Natural killer cell (primary cell): ENCODE results near the gene SLC35E3. TPM values are rescaled to one million over a fixed set of nuclear protein-coding genes. Genes with fewer than 3 reads are reported as not detected.
A peak's percentile ranks its signal among the peaks of the same experiment; 100 is the strongest.
"Not testable (repeated sequence)": the region's sequence is repeated elsewhere in the genome, so short reads cannot be mapped to it uniquely, and the experiment has no call there.

ENCODE experiments used
- ATAC-seq, 3 donors: fragments of 150-1000 bp in 2 of 3; fragments of 200-7000 bp in 1 of 3; cut with Tn5 transposase; 1 replicate in 1 of 3; 2 replicates in 2 of 3; pipeline ENCODE4 v1.10.0; 2021; ENCODE audit warnings: mild to moderate bottlenecking in 2 of 3, moderate library complexity in 2 of 3
- DNase-seq, 2 donors: peaks; one replicate each; pipeline versions ENCODE4 v3.0.0 to v3.0.0-alpha.2; 2013 to 2021; ENCODE audit warnings: mixed read lengths in 1 of 2
- H3K27ac ChIP-seq: one replicate; pipeline ENCODE4 v1.5.1; 2013; ENCODE audit warnings: mild to moderate bottlenecking, low read length
- H3K27me3 ChIP-seq: one replicate; pipeline ENCODE4 v1.6.1; 2013; ENCODE audit warnings: low read length; ENCODE audit not compliant: control insufficient read depth, insufficient read depth
- H3K36me3 ChIP-seq: one replicate; pipeline ENCODE4 v1.6.1; 2013; ENCODE audit warnings: low read length; ENCODE audit not compliant: control insufficient read depth, insufficient read depth
- H3K4me1 ChIP-seq: one replicate; pipeline ENCODE4 v1.6.1; 2013; ENCODE audit warnings: low read length; ENCODE audit not compliant: control insufficient read depth, insufficient read depth
- H3K4me3 ChIP-seq: one replicate; pipeline ENCODE4 v1.5.1; 2013; ENCODE audit warnings: low read length
- H3K9me3 ChIP-seq: one replicate; pipeline ENCODE4 v1.6.1; 2013; ENCODE audit warnings: low read length; ENCODE audit not compliant: control insufficient read depth, insufficient read depth
- H3K27ac Mint-ChIP-seq, 2 donors: one replicate each; pipeline ENCODE4 v1.8.0; 2022; ENCODE audit warnings: mild to moderate bottlenecking in 2 of 2, mixed read lengths in 2 of 2, moderate library complexity in 1 of 2
- H3K27me3 Mint-ChIP-seq, 2 donors: one replicate each; pipeline ENCODE4 v1.8.0; 2022; ENCODE audit warnings: low read depth in 2 of 2, mixed read lengths in 2 of 2
- H3K36me3 Mint-ChIP-seq: one replicate; pipeline ENCODE4 v1.8.0; 2022; ENCODE audit warnings: mixed read lengths
- H3K4me1 Mint-ChIP-seq, 2 donors: one replicate each; pipeline ENCODE4 v1.8.0; 2022; ENCODE audit warnings: mixed read lengths in 2 of 2
- H3K4me3 Mint-ChIP-seq: one replicate; pipeline ENCODE4 v1.8.0; 2022; ENCODE audit warnings: mild to moderate bottlenecking, moderate library complexity, mixed read lengths
- H3K9me3 Mint-ChIP-seq, 2 donors: one replicate each; pipeline ENCODE4 v1.8.0; 2022; ENCODE audit warnings: mixed read lengths in 2 of 2
- WGBS: methylation state at CpG from one replicate; pipeline ENCODE4 v1.1.7; 2013; ENCODE audit warnings: missing lambda C conversion rate; ENCODE audit not compliant: insufficient coverage; 5-methylcytosine and 5-hydroxymethylcytosine counted together
- intact Hi-C: fragments of 100-400 bp; cut with micrococcal nuclease; formaldehyde crosslinking; loops from one replicate; pipeline ENCODE4 v1.14.2; 2022
- total RNA-seq, 4 donors: library from RNA; stranded (reverse); fragments of 120-200 nt in 1 of 4; gene quantifications; one replicate each; pipeline versions ENCODE4 v1.2.3 to v1.2.4, GENCODE V29; 2013 to 2022
- TF ChIP-seq, protein P1 (sequence below): fragments of 200-600 bp; IDR thresholded peaks from one replicate; pipeline ENCODE4 v1.8.0; 2022; ENCODE audit warnings: antibody characterized with exemption

The SLC35E3 gene
- total RNA-seq, 3 donors from 2014 or later (not counting 1 experiment from before 2014, with no cell fraction given) = 8.3 to 15.3 (median 10.2) TPM

DNA sequence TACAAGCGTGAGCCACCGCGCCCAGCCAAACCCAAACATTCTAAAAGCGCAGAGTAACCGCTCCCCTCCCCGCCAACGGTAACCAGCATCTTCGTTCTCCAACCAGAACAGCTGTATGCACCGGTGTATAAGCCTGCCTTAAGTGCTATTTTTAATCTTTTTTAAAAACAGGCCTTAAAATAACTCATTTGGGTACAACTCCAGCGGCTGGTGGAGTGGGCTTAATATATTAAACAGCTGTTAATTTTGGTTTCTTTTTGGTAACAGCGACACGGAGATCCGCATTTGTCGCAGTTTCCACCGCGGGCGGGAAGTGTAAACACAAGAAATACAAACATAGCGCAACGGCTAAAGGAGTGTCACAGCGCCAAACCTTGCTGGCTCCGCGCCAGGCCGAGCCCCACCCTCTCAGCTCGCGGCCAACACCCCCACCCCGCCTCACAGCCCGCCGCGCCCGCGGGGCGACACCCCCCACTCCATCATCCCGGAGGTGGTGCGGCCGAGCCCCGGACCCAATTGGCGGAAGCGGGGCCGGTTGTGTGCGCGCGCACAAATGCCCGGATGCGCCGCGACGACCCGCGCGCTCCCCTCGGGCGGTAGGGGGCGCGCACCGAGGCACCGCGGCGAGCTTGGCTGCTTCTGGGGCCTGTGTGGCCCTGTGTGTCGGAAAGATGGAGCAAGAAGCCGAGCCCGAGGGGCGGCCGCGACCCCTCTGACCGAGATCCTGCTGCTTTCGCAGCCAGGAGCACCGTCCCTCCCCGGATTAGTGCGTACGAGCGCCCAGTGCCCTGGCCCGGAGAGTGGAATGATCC, 61.8 kb downstream of the SLC35E3 start, which contains the start of gene MDM2:
MDM2 (plus strand) TSS at position 602 of the 812 bp plus-strand sequence. CDS start 301 bp downstream, outside the sequence.
- H3K9me3 ChIP-seq = no peaks in the 10 kb centered on the region
- peak; percentile 88 to 97 (median 93) for ATAC-seq
- H3K4me1 ChIP-seq = peaks cover 18% of the 10 kb centered on the region
- TF ChIP-seq, protein P1, sequence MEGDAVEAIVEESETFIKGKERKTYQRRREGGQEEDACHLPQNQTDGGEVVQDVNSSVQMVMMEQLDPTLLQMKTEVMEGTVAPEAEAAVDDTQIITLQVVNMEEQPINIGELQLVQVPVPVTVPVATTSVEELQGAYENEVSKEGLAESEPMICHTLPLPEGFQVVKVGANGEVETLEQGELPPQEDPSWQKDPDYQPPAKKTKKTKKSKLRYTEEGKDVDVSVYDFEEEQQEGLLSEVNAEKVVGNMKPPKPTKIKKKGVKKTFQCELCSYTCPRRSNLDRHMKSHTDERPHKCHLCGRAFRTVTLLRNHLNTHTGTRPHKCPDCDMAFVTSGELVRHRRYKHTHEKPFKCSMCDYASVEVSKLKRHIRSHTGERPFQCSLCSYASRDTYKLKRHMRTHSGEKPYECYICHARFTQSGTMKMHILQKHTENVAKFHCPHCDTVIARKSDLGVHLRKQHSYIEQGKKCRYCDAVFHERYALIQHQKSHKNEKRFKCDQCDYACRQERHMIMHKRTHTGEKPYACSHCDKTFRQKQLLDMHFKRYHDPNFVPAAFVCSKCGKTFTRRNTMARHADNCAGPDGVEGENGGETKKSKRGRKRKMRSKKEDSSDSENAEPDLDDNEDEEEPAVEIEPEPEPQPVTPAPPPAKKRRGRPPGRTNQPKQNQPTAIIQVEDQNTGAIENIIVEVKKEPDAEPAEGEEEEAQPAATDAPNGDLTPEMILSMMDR = peak; percentile 75
- no peaks in the 10 kb centered on the region for H3K27me3 ChIP-seq
- no peaks in the 10 kb centered on the region for H3K9me3 Mint-ChIP-seq
- under 1% methylated on average over 71 of the region's 72 CpGs for WGBS
- peaks cover 15% of the 10 kb centered on the region for H3K36me3 ChIP-seq
- no peaks in the 10 kb centered on the region for H3K36me3 Mint-ChIP-seq
- peaks cover 13 to 19% of the 10 kb centered on the region in 2 donors for H3K4me1 Mint-ChIP-seq
- intact Hi-C loops = loop anchor here (1.0 to 5.0 kb wide), 4 partner anchors 61 to 645 kb away; partner anchors contain the start of genes NUP107 and SLC35E3
- H3K4me3 ChIP-seq = peak within 1 kb of the TSS; percentile 94
- H3K27ac ChIP-seq = peak within 1 kb of the TSS; percentile 98
- peak within 1 kb of the TSS; percentile 96 to 97 for H3K27ac Mint-ChIP-seq
- peak within 1 kb of the TSS; percentile 91 for H3K4me3 Mint-ChIP-seq
- peak; percentile 99 for DNase-seq
- H3K27me3 Mint-ChIP-seq = no peaks in the 10 kb centered on the region

DNA sequence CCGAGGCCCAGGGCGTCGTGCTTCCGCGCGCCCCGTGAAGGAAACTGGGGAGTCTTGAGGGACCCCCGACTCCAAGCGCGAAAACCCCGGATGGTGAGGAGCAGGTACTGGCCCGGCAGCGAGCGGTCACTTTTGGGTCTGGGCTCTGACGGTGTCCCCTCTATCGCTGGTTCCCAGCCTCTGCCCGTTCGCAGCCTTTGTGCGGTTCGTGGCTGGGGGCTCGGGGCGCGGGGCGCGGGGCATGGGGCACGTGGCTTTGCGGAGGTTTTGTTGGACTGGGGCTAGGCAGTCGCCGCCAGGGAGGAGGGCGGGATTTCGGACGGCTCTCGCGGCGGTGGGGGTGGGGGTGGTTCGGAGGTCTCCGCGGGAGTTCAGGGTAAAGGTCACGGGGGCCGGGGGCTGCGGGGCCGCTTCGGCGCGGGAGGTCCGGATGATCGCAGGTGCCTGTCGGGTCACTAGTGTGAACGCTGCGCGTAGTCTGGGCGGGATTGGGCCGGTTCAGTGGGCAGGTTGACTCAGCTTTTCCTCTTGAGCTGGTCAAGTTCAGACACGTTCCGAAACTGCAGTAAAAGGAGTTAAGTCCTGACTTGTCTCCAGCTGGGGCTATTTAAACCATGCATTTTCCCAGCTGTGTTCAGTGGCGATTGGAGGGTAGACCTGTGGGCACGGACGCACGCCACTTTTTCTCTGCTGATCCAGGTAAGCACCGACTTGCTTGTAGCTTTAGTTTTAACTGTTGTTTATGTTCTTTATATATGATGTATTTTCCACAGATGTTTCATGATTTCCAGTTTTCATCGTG, 62.6 kb downstream of the SLC35E3 start:
- peaks cover 18% of the 10 kb centered on the region for H3K4me1 ChIP-seq
- ATAC-seq = peak; percentile 16 to 22 (median 20)
- under 1% methylated on average over 61 of the region's 61 CpGs for WGBS
- no peaks in the 10 kb centered on the region for H3K36me3 Mint-ChIP-seq
- peak overlapping the region; percentile 98 for H3K27ac ChIP-seq
- peak overlapping the region; percentile 96 to 97 for H3K27ac Mint-ChIP-seq
- H3K4me3 ChIP-seq = peak overlapping the region; percentile 94
- TF ChIP-seq, protein P1 = peak; percentile 15
- no peaks in the 10 kb centered on the region for H3K9me3 ChIP-seq
- no peaks in the 10 kb centered on the region for H3K27me3 ChIP-seq
- H3K36me3 ChIP-seq = peaks cover 23% of the 10 kb centered on the region
- H3K9me3 Mint-ChIP-seq = no peaks in the 10 kb centered on the region
- peak overlapping the region; percentile 91 for H3K4me3 Mint-ChIP-seq
- peak; percentile 60 to 65 for DNase-seq
- intact Hi-C loops = loop anchor here (5.0 kb wide), 3 partner anchors 121 to 646 kb away; partner anchors contain the start of gene NUP107
- H3K4me1 Mint-ChIP-seq = peaks cover 20 to 27% of the 10 kb centered on the region in 2 donors
- no peaks in the 10 kb centered on the region for H3K27me3 Mint-ChIP-seq

DNA sequence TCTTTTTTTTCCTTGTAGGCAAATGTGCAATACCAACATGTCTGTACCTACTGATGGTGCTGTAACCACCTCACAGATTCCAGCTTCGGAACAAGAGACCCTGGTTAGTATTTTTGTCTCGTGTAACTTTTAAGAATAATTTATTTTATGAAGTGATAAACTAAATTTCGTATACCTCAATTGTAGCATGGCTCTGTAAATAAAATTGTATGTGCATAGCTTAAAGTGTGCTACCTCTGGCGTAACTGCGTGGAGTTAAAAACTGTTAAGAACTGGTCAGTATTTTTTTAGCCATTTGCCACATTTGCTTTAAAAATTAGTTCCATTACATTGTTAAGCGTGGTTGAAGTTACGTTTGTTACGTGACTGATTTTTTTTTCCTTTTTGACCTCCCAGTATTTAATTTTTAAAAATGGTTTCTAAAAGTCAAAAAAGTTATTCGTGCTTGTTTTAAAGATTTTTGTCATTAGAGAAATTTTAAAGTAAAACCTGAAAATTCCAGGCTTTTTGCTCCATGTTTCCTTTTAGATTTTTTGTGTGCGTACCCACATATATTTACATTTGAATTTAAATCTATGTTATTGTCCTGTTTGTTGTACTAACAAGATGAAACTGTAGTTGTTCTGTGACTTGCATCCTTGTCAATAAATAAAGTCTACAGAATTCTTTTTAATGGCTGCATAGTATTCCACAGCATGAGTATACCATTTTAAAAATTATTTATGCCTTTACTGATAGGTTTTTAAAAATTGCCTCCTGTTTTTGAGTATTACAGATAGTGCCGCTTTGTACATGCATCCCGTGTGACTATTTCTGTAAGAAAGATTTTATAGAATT, 63.4 kb downstream of the SLC35E3 start:
- Mint-ChIP-seq H3K36me3 (no peaks in the 10 kb centered on the region), H3K9me3 (no peaks in the 10 kb centered on the region), H3K4me3 (peak overlapping the region; percentile 91), H3K4me1 (peaks cover 20 to 32% of the 10 kb centered on the region in 2 donors), H3K27ac (peak overlapping the region; percentile 96 to 97), H3K27me3 (no peaks in the 10 kb centered on the region)
- peak overlapping the region; percentile 94 for H3K4me3 ChIP-seq
- H3K4me1 ChIP-seq = peaks cover 18% of the 10 kb centered on the region
- DNase-seq (no peak), ATAC-seq (no peak)
- 83% methylated on average over 8 of the region's 12 CpGs for WGBS
- no peaks in the 10 kb centered on the region for H3K9me3 ChIP-seq
- H3K36me3 ChIP-seq = peaks cover 29% of the 10 kb centered on the region
- TF ChIP-seq, protein P1 = no peak
- intact Hi-C loops = loop anchor here (5.0 kb wide), 3 partner anchors 122 to 647 kb away; partner anchors contain the start of gene NUP107
- H3K27me3 ChIP-seq = no peaks in the 10 kb centered on the region
- peak overlapping the region; percentile 98 for H3K27ac ChIP-seq

DNA sequence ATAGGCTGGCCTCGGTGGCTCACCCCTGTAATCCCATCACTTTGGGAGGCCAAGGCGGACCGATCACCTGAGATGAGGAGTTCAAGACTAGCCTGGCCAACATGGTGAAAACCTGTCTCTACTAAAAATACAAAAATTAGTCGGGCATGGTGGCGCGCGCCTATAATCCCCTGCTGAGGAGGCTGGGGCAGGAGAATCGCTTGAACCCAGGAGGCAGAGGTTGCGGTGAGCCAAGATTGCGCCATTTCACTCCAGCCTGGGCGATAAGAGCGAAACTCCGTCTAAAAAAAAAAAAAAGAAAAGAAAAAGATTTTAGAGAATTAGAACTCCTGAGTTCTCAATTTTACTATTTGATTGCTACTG, 64.0 kb downstream of the SLC35E3 start:
- Histone ChIP-seq H3K4me1 (peaks cover 18% of the 10 kb centered on the region), H3K36me3 (peaks cover 35% of the 10 kb centered on the region)
- ATAC-seq, H3K27ac ChIP-seq, H3K9me3 ChIP-seq, H3K36me3 Mint-ChIP-seq, H3K4me3 ChIP-seq, H3K27me3 ChIP-seq, intact Hi-C loops, H3K9me3 Mint-ChIP-seq, DNase-seq, H3K27me3 Mint-ChIP-seq: not testable (repeated sequence)
- over 99% methylated on average over 11 of the region's 13 CpGs for WGBS
- Mint-ChIP-seq H3K4me3 (peak overlapping the region; percentile 91), H3K4me1 (peaks cover 22 to 36% of the 10 kb centered on the region in 2 donors), H3K27ac (peak overlapping the region; percentile 69 to 96)

DNA sequence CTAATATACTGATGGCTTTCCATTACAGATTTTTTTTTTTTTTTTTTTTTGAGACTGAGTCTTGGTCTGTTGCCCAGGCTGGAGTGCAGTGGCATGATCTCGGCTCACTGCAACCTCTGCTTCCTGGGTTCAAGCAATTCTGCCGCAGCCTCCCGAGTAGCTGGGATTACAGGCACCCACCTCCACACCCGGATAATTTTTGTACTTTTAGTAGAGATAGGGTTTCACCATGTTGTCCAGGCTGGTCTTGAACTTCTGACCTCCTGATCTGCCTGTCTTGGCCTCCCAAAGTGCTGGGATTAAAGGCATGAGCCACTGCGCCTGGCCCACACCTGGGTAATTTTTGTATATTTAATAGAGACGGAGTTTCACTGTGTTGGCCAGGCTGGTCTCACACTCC, 65.6 kb downstream of the SLC35E3 start:
- Histone ChIP-seq H3K36me3 (peaks cover 47% of the 10 kb centered on the region), H3K4me1 (peaks cover 18% of the 10 kb centered on the region)
- H3K9me3 ChIP-seq, H3K9me3 Mint-ChIP-seq, ATAC-seq, DNase-seq, H3K4me3 Mint-ChIP-seq, H3K27ac ChIP-seq, H3K4me3 ChIP-seq, H3K27me3 Mint-ChIP-seq, intact Hi-C loops, H3K36me3 Mint-ChIP-seq, H3K27me3 ChIP-seq: not testable (repeated sequence)
- Mint-ChIP-seq H3K27ac (peak overlapping the region; percentile 29 to 76), H3K4me1 (peaks cover 24 to 40% of the 10 kb centered on the region in 2 donors)
- WGBS = 93% methylated on average over 6 of the region's 6 CpGs
